Type B pancreatic cell (in vitro differentiated cells): ENCODE results near the gene TMEM14C. TPM values are rescaled to one million over a fixed set of nuclear protein-coding genes. Genes with fewer than 3 reads are reported as not detected.

Experiments
- DNase-seq: peaks from one replicate; pipeline ENCODE4 v3.0.0; 2021; ENCODE audit warnings: mixed read lengths; ENCODE audit not compliant: unreplicated experiment; ENCODE audit errors: extremely low spot score
- H3K27ac Mint-ChIP-seq: 2 replicates; pipeline ENCODE4 v1.8.0; 2021; ENCODE audit warnings: mild to moderate bottlenecking, mixed read lengths
- H3K27me3 Mint-ChIP-seq: 2 replicates; pipeline ENCODE4 v1.8.0; 2021; ENCODE audit warnings: mixed read lengths
- H3K36me3 Mint-ChIP-seq: 2 replicates; pipeline ENCODE4 v1.8.0; 2021; ENCODE audit warnings: mixed read lengths
- H3K4me1 Mint-ChIP-seq: one replicate; pipeline ENCODE4 v1.8.0; 2021; ENCODE audit warnings: mixed read lengths; ENCODE audit not compliant: unreplicated experiment
- H3K4me3 Mint-ChIP-seq: 2 replicates; pipeline ENCODE4 v1.8.0; 2021; ENCODE audit warnings: mild to moderate bottlenecking, mixed read lengths
- H3K9me3 Mint-ChIP-seq: 2 replicates; pipeline ENCODE4 v1.8.0; 2021; ENCODE audit warnings: mixed read lengths
- long read RNA-seq: library from polyadenylated mRNA; unstranded; transcript quantifications from one replicate; pipeline ENCODE4 v2.0.0, GENCODE V29; 2020
- total RNA-seq: library from RNA; stranded (reverse); gene quantifications from 2 replicates; pipeline ENCODE4 v1.2.1, GENCODE V29; 2021; ENCODE audit warnings: low replicate concordance
- TF ChIP-seq, protein P1 (sequence below): fragments of 200-600 bp; sonication (generic); conservative IDR thresholded peaks from 2 replicates; pipeline ENCODE4 v1.5.0; 2021; ENCODE audit warnings: antibody characterized with exemption, mild to moderate bottlenecking

Gene TMEM14C
- 87.5 and 103 TPM in 2 replicates for total RNA-seq
- long read RNA-seq, transcript TMEM14C-205 (6 exons, 1,177 nt), result minor isoform, 5 of 171 reads
- long read RNA-seq, transcript TMEM14C-201 (6 exons, 1,113 nt), result major isoform, 150 of 171 reads
- long read RNA-seq, partial matches to known transcripts, result 4 of 171 reads
- long read RNA-seq, other reads (novel, unspliced or antisense), result 12 of 171 reads

GRCh38 chr6:10722820-10723566 is at the start of gene TMEM14C:
Gene TMEM14C (plus strand): TSS chr6:10723070. CDS start chr6:10724614, 1,544 bp downstream.
- TF ChIP-seq, protein P1, sequence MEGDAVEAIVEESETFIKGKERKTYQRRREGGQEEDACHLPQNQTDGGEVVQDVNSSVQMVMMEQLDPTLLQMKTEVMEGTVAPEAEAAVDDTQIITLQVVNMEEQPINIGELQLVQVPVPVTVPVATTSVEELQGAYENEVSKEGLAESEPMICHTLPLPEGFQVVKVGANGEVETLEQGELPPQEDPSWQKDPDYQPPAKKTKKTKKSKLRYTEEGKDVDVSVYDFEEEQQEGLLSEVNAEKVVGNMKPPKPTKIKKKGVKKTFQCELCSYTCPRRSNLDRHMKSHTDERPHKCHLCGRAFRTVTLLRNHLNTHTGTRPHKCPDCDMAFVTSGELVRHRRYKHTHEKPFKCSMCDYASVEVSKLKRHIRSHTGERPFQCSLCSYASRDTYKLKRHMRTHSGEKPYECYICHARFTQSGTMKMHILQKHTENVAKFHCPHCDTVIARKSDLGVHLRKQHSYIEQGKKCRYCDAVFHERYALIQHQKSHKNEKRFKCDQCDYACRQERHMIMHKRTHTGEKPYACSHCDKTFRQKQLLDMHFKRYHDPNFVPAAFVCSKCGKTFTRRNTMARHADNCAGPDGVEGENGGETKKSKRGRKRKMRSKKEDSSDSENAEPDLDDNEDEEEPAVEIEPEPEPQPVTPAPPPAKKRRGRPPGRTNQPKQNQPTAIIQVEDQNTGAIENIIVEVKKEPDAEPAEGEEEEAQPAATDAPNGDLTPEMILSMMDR, result no peak
- peak; percentile 97 for DNase-seq
- Mint-ChIP-seq H3K27me3 (no peaks in the 10 kb centered on the region), H3K27ac (peak within 1 kb of the TSS; percentile 98), H3K36me3 (peaks cover 14% of the 10 kb centered on the region), H3K4me1 (peaks cover 37% of the 10 kb centered on the region), H3K4me3 (peak within 1 kb of the TSS; percentile 98), H3K9me3 (no peaks in the 10 kb centered on the region)

- H3K4me3 Mint-ChIP-seq, result no peak overlapping the region
- TF ChIP-seq, protein P1, result no peak
- no peak for DNase-seq
- H3K9me3 Mint-ChIP-seq, result no peaks in the 10 kb centered on the region
- H3K27ac Mint-ChIP-seq, result no peak overlapping the region
- H3K36me3 Mint-ChIP-seq, result no peaks in the 10 kb centered on the region
- H3K27me3 Mint-ChIP-seq, result no peaks in the 10 kb centered on the region
- H3K4me1 Mint-ChIP-seq, result no peaks in the 10 kb centered on the region
Observed at GRCh38 chr6:10676403-10676802, 46.5 kb upstream of the TMEM14C start.

DNA sequence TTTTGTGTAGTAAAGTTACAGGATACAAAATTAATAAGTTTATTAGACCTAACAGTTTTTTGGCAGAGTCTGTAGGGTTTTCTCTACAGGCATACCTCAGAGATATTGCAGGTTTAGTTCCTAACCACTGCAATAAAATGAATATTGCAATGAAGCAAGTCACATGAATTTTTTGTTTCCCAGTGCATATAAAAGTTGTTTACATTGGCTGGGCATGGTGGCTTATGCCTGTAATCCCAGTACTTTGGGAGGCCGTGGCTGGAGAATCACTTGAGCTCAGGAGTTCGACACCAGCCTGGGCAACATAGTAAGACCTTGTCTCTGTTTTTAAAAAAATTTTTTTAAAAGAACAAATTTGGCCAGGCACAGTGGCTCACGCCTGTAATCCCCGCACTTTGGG is 44.4 kb upstream of the TMEM14C start:
- Mint-ChIP-seq H3K9me3 (no peaks in the 10 kb centered on the region), H3K36me3 (no peaks in the 10 kb centered on the region), H3K27ac (no peak overlapping the region), H3K27me3 (no peaks in the 10 kb centered on the region), H3K4me1 (no peaks in the 10 kb centered on the region), H3K4me3 (no peak overlapping the region)
- DNase-seq, result no peak
- TF ChIP-seq, protein P1, result no peak

GRCh38 chr6:10681795-10682194 is 41.1 kb upstream of the TMEM14C start:
- Mint-ChIP-seq H3K4me3 (no peak overlapping the region), H3K27ac (no peak overlapping the region), H3K36me3 (no peaks in the 10 kb centered on the region), H3K27me3 (no peaks in the 10 kb centered on the region), H3K4me1 (no peaks in the 10 kb centered on the region), H3K9me3 (no peaks in the 10 kb centered on the region)
- DNase-seq, result no peak
- TF ChIP-seq, protein P1, result no peak

DNA sequence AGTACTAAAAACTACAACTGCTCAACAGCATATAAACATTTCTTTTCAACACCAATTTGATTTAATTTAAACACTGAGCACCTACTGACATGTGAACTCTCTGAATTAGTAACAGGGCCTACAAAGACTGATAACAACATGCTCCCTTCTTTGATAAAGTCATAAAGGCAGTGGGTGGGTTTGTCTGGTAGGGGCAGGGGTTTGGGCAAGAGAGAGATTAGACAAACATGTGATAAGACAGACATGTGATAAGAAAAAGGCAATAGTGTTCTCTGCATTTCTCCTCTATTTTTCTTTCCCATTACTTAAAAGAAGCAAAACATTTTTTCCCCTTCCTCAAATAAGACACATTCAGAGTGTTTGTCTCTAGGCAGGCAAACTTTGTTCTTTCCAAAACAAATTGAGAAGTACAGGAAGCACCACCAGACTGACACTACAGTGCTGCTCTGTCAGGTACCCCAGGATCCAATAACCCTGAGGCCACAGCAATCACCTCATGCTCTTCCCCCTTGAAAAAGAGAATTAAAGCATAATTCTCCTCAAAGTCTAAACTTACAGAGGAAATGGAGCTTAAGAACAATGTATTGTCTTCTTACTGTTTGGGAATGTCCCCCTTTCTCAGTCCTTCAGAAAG is 40.4 kb upstream of the TMEM14C start:
- Mint-ChIP-seq H3K4me3 (no peak overlapping the region), H3K9me3 (no peaks in the 10 kb centered on the region), H3K27ac (no peak overlapping the region), H3K27me3 (no peaks in the 10 kb centered on the region), H3K4me1 (no peaks in the 10 kb centered on the region), H3K36me3 (no peaks in the 10 kb centered on the region)
- TF ChIP-seq, protein P1, result no peak
- DNase-seq, result no peak
